ENCODE data around the gene TP53TG3.
"Not testable (repeated sequence)": the region's sequence is repeated elsewhere in the genome, so short reads cannot be mapped to it uniquely, and the experiment has no call there.

The TP53TG3 gene, protein sequence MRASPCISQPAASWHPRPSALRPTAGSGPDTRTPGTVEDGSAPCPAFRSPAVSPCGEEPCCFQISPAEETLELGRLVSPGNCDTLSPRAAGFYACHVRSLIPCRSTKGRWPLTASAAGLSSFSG

DNA sequence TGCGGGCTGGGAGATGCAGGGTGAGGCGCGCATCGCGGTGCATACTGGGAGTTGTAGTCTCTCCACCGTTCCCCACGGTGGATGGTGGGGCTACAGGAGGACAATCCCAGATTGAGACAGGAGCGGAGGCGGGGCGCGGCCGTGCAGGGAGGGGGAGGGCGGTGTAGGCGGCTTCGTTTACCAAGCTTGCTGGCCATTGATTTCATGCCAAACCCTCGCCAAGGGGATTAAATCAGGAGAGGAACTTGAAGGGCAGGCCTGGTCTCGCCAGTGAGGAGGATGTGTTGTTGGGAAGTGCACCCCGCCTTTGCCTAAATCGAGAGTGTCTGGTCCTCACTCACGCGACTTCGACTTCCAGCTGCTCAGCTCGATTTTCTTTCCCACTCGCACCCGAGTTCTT is at the start of gene TP53TG3:
TP53TG3 (minus strand) TSS at position 101 of the 400 bp plus-strand sequence; CDS start at position 33, 68 bp downstream.
- DNase-seq, result not testable (repeated sequence)

DNA sequence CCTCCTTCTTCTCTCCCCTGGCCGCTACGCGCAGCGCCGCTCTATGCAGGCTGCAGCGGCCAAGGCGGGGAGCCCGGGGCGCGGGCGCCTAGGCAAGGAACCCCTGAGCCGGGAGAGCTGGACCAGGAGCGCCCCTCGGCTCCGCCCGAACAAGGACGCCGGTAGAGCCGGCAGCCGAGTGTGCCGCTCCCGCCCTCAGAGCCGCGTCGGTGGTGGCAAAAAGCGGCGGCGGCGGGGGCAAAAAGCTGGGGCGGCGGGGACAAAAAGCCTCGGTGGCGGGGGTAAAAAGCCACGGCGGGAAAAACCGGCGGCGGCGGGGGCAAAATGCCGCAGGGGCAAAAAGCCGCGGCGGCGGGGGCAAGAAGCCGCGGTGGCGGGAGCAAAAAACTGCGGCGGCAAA is 25.1 kb downstream of the TP53TG3 start:
- DNase-seq, result not testable (repeated sequence)

DNA sequence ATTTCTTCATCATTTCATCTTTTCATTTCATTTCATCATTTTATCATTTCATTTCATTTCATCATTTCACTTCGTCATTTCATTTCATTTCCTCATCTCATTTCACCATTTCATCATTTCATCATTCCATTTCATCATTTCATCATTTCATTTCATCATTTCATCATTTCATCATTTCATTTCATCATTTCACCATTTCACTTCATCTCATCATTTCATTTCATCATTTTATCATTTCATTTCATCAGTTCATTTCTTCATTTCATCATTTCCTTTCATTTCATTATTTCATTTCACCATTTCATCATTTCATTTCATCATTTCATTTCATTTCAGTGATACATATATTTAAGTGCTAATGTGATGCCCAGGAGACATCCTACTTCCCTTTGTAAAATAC is 28.4 kb downstream of the TP53TG3 start:
- not testable (repeated sequence) for DNase-seq

DNA sequence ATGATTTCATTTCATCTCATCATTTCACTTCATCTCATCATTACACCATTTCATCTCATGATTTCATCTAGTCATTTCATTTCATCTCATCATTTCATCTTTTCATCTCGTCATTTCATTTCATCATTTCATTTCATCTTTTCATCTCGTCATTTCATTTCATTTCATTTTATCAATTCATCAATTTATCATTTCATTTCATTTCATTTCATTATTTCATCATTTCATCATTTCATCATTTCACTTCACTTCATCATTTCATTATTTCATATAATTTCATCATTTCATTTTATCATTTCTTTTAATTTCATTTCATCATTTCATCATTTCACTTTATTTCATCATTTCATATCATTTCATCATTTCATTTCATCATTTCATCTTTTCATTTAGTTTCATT is 29.2 kb downstream of the TP53TG3 start:
- DNase-seq, result not testable (repeated sequence)

DNA sequence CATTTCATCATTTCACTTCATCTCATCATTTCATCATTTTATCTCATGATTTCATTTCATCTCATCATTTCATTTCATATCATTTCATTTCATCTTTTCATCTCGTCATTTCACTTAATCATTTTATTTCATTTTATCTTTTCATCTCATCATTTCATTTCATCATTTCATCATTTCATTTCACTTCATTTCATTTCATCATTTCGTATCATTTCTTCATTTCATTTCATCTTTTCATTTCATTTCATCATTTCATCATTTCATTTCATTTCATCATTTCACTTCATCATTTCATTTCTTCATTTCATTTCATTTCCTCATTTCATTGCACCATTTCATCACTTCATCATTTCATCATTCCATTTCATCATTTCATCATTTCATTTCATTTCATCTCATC is 29.8 kb downstream of the TP53TG3 start:
- not testable (repeated sequence) for DNase-seq

DNA sequence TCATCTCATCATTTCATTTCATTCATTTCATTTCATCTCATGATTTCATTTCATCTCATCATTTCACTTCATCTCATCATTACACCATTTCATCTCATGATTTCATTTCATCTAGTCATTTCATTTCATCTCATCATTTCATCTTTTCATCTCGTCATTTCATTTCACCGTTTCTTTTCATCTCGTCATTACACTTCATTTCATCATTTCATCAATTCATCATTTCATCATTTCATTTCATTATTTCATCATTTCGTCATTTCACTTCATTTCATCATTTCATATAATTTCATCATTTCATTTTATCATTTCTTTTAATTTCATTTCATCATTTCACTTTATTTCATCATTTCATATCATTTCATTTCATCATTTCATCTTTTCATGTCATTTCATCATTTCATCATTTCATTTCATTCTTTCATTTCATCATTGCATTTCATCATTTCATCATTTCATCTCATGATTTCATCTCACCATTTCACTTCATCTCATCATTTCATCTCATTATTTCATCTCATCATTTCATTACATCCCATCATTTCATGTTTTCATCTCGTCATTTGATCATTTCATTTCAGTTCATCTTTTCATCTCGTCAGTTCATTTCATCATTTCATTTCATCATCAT is 30.6 kb downstream of the TP53TG3 start:
- not testable (repeated sequence) for DNase-seq

DNA sequence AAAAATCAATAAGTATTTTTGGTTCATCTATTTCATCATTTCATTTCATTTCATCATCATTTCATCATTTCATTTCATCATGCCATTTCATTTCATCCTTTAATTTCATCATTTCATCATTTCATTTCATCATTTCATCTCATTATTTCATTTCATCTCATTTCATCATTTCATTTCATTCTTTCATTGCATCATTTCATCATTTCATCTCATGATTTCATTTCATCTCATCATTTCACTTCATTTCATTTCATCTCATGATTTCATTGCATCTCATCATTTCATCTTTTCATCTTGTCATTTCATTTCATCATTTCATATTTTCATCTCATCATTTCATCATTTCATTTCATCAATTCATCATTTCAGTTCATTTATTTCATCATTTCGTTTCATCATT is 31.2 kb downstream of the TP53TG3 start:
- not testable (repeated sequence) for DNase-seq

DNA sequence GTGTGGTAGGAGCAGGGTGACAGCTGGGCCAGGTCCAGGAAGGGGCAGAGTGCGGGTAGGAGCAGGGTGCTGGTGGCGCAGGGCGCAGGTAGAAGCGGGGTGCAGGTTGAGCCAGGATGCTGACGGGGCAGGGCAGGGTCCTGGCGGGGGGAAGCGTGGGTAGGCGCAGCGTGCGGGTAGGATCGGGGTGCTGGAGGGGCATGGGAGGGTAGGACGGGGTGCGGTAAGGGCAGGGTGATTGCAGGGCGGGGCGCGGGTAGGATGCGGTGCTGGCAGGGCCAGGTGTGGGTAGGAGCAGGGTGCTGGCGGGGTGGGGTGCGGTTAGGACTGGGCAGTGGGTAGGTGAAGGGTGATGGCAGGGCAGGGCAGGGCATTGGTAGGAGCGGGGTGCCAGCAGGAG is 38.4 kb downstream of the TP53TG3 start:
- DNase-seq, result not testable (repeated sequence)

DNA sequence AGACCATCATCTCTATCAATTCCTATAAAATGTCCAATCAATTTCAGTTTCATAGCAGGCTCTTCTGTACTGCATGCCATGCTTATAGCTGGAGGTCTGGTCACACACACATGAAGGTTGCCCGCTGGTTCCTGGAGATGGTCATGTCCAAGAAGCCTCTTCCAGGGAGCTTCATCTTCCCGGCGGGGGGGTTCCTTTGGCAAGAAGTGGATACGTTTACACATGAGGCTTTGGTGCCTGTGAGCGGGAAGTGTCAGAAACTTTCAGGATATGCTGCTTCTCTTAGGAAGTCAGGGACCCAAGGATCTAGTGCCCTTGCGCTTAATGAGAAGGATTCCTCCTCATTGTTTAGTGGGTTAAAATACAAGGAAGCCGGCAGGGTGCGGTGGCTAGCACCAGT is 43.9 kb downstream of the TP53TG3 start:
- DNase-seq, result not testable (repeated sequence)
